ENCODE measurements around the gene GFER.

GRCh38 chr16:2025878-2026460 is 42.0 kb downstream of the GFER start:
- no peak for TF ChIP-seq EZH2 (IDR thresholded peaks at IDR 0.05; ENCODE audit: insufficient read depth, poor library complexity, severe bottlenecking)
- no peak for TF ChIP-seq EZH2phosphoT487 (IDR thresholded peaks at IDR 0.05; ENCODE audit: insufficient read depth, low read depth)
